GM18951 (cell line): Measurements from ENCODE around the gene MAP2K5.

Experiments used
- POLR2A ChIP-seq: IDR thresholded peaks from 4 replicates; pipeline ENCODE4 v1.6.1; 2011; ENCODE audit warnings: mild to moderate bottlenecking; ENCODE audit not compliant: insufficient read length, insufficient read depth; ENCODE audit errors: extremely low read depth
- in situ Hi-C: fragments of 300-500 bp; cut with MboI; formaldehyde crosslinking; loops from one replicate; pipeline ENCODE4 v1.12.0; 2022; ENCODE audit warnings: low sequenced_read_pairs, mixed read lengths, inconsistent platforms; ENCODE audit not compliant: unreplicated experiment

Gene MAP2K5

GRCh38 chr15:67824976-67825880, 282.7 kb downstream of the MAP2K5 start, which contains the start of gene SKOR1:
Gene SKOR1 (plus strand): TSS chr15:67825509. CDS start chr15:67825603, 94 bp downstream.
- no peak for TF ChIP-seq POLR2A
- in situ Hi-C loops: no loop called here

- in situ Hi-C loops: no loop called here
- TF ChIP-seq POLR2A: no peak
These were observed 283.6 kb downstream of the MAP2K5 start for GRCh38 chr15:67825881-67826716.

GRCh38 chr15:67826717-67827561, 284.4 kb downstream of the MAP2K5 start:
- in situ Hi-C loops: no loop called here
- no peak for TF ChIP-seq POLR2A

GRCh38 chr15:67827562-67828277, 285.2 kb downstream of the MAP2K5 start:
- in situ Hi-C loops: no loop called here
- no peak for TF ChIP-seq POLR2A

- in situ Hi-C loops: no loop called here
- TF ChIP-seq POLR2A: no peak
These were observed 285.9 kb downstream of the MAP2K5 start for GRCh38 chr15:67828278-67828968.

GRCh38 chr15:67828969-67829646, 286.6 kb downstream of the MAP2K5 start:
- in situ Hi-C loops: no loop called here
- TF ChIP-seq POLR2A: no peak

- in situ Hi-C loops: loop anchor here (10.0 kb wide), 2 partner anchors 365 to 885 kb away; no protein-coding TSS in a partner anchor
- TF ChIP-seq POLR2A: no peak
These were observed 287.4 kb downstream of the MAP2K5 start for GRCh38 chr15:67829647-67830504.

GRCh38 chr15:67831363-67831762, 288.9 kb downstream of the MAP2K5 start:
- in situ Hi-C loops: loop anchor here (10.0 kb wide), 2 partner anchors 367 to 887 kb away; no protein-coding TSS in a partner anchor

GRCh38 chr15:67832031-67832551, 289.6 kb downstream of the MAP2K5 start:
- in situ Hi-C loops: loop anchor here (10.0 kb wide), 2 partner anchors 367 to 887 kb away; no protein-coding TSS in a partner anchor
- no peak for TF ChIP-seq POLR2A

More at GRCh38 chr15:67831363-67831762, 288.9 kb downstream of the MAP2K5 start:
- no peak for TF ChIP-seq POLR2A
